Endothelial cell (in vitro differentiated cells): ENCODE measurements around the gene PGM5. TPM values are rescaled to one million over a fixed set of nuclear protein-coding genes. Genes with fewer than 3 reads are reported as not detected.
A peak's percentile ranks its signal among the peaks of the same experiment; 100 is the strongest.

Experiments used
- DNase-seq: peaks from one replicate; pipeline ENCODE4 v3.0.0; 2021; ENCODE audit warnings: low spot score
- H3K27ac Mint-ChIP-seq: one replicate; pipeline ENCODE4 v1.8.0; 2021; ENCODE audit warnings: mixed read lengths, inconsistent platforms; ENCODE audit not compliant: unreplicated experiment
- H3K27me3 Mint-ChIP-seq: one replicate; pipeline ENCODE4 v1.8.0; 2021; ENCODE audit warnings: mild to moderate bottlenecking, moderate library complexity, mixed read lengths, inconsistent platforms; ENCODE audit not compliant: unreplicated experiment
- H3K36me3 Mint-ChIP-seq: one replicate; pipeline ENCODE4 v1.8.0; 2021; ENCODE audit warnings: mild to moderate bottlenecking, low read depth, mixed read lengths, inconsistent platforms; ENCODE audit not compliant: unreplicated experiment
- H3K4me1 Mint-ChIP-seq: one replicate; pipeline ENCODE4 v1.8.0; 2021; ENCODE audit warnings: mild to moderate bottlenecking, mixed read lengths, inconsistent platforms; ENCODE audit not compliant: unreplicated experiment
- H3K4me3 Mint-ChIP-seq: one replicate; pipeline ENCODE4 v1.8.0; 2021; ENCODE audit warnings: mild to moderate bottlenecking, mixed read lengths, inconsistent platforms; ENCODE audit not compliant: unreplicated experiment
- H3K9me3 Mint-ChIP-seq: one replicate; pipeline ENCODE4 v1.8.0; 2021; ENCODE audit warnings: mixed read lengths, inconsistent platforms; ENCODE audit not compliant: unreplicated experiment
- CTCF ChIP-seq: fragments of 200-600 bp; sonication (generic); IDR thresholded peaks from one replicate; pipeline ENCODE4 v1.5.0; 2021; ENCODE audit warnings: antibody characterized with exemption; ENCODE audit not compliant: unreplicated experiment
- total RNA-seq: library from RNA; stranded (reverse); fragmentation: NEBNext Ultra II Directional; extraction: Animal tissue kit (Norgen Biotek cat#: 25700); gene quantifications from one replicate; pipeline ENCODE4 v1.2.1, GENCODE V29; 2021; ENCODE audit not compliant: unreplicated experiment

The PGM5 gene
- total RNA-seq, 1 donor from 2014 or later, result 1.2 TPM

GRCh38 chr9:68555437-68556150 lies 199.2 kb downstream of the PGM5 start:
- H3K27ac Mint-ChIP-seq, result no peak overlapping the region
- H3K9me3 Mint-ChIP-seq, result no peaks in the 10 kb centered on the region
- peaks cover 4% of the 10 kb centered on the region for H3K36me3 Mint-ChIP-seq
- H3K4me1 Mint-ChIP-seq, result no peaks in the 10 kb centered on the region
- no peak for TF ChIP-seq CTCF
- DNase-seq, result no peak
- no peak overlapping the region for H3K4me3 Mint-ChIP-seq
- H3K27me3 Mint-ChIP-seq, result peaks cover 6% of the 10 kb centered on the region

DNA sequence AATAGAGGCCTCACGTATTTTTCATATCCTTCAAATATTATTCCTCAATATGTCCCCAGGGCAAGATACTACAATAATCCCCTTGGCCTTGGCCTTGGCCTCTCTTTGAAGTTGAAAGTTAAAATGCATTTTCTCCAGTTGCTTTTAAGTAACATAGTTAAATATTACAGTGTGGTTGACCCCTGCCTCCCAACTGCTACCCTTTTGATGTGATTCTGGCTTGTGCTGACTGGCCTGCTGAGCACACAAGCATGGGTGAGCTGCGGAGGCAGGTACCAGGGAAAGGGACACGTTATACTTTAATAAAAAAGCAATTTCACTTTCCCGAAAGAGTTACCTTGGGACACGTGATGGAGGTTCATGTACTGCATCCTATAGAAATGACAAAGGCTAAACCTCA lies 202.1 kb downstream of the PGM5 start:
- no peak for TF ChIP-seq CTCF
- H3K36me3 Mint-ChIP-seq, result peaks cover 4% of the 10 kb centered on the region
- no peak overlapping the region for H3K4me3 Mint-ChIP-seq
- H3K27me3 Mint-ChIP-seq, result peaks cover 6% of the 10 kb centered on the region
- H3K27ac Mint-ChIP-seq, result no peak overlapping the region
- H3K4me1 Mint-ChIP-seq, result peaks cover 4% of the 10 kb centered on the region
- H3K9me3 Mint-ChIP-seq, result no peaks in the 10 kb centered on the region
- no peak for DNase-seq

DNA sequence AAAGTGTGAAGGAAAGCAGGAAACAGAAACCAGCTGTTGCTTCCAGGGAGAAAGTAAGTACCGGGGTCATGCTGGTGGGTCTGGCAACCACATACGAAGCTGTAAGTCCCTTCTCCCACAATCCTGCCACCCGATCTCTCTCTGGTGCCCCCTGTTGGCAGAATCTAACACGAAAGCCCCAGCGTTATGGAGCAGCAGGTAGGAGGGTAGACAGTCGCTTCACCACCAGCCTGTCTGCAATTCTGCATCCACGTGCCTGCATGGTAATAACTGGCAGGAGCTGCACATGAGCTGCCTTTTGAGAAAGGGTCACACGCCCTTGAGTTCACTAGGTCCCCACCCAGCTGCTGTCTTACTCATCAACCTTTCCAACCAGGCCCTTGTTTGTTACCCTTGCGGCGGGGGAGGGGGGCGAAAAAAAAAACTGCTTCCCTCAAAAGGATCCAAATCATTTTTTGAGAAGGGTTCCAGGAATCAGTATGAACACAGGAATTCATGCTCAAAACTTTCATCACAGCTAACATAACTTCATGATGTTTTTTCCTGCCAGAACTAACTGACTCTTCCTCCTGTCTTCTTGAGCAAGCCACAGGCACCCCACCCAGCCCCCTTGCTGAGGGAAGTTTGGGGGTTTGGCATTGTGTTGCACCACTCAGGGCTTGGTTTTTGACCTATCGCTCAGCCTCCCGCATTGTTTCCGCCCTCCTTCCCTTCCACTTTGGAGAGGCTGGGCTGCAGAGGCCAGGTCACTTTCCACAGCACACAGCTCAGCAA lies 203.8 kb downstream of the PGM5 start:
- Mint-ChIP-seq H3K36me3 (peaks cover 4% of the 10 kb centered on the region), H3K4me3 (no peak overlapping the region), H3K27ac (no peak overlapping the region), H3K9me3 (no peaks in the 10 kb centered on the region), H3K4me1 (peaks cover 7% of the 10 kb centered on the region), H3K27me3 (peaks cover 6% of the 10 kb centered on the region)
- DNase-seq, result peak; percentile 63
- TF ChIP-seq CTCF, result peak; percentile 56

DNA sequence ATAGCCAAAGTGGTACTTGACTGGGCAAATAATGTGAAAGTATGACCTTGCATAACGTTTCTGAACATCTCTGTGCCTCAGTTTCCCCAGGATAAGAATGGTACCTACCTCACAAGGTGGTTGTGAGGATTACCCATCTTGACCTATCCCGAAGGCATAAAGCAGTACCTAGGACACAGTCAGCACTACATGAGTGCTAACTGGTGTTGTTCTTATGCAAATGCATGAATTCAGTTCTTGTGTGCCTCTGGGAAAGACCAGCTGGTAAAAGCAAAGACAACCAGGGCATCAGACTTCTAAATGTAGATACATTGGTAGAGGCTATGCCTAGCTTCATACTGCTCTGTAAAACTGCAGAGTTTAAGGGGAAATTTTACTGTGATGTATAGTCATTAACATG lies 206.1 kb downstream of the PGM5 start:
- H3K27me3 Mint-ChIP-seq, result peaks cover 2% of the 10 kb centered on the region
- H3K4me3 Mint-ChIP-seq, result no peak overlapping the region
- DNase-seq, result no peak
- TF ChIP-seq CTCF, result no peak
- H3K4me1 Mint-ChIP-seq, result peaks cover 7% of the 10 kb centered on the region
- H3K27ac Mint-ChIP-seq, result no peak overlapping the region
- H3K9me3 Mint-ChIP-seq, result no peaks in the 10 kb centered on the region
- H3K36me3 Mint-ChIP-seq, result no peaks in the 10 kb centered on the region

- H3K9me3 Mint-ChIP-seq, result no peaks in the 10 kb centered on the region
- no peak overlapping the region for H3K27ac Mint-ChIP-seq
- DNase-seq, result no peak
- H3K4me3 Mint-ChIP-seq, result no peak overlapping the region
- H3K27me3 Mint-ChIP-seq, result peaks cover 5% of the 10 kb centered on the region
- peaks cover 11% of the 10 kb centered on the region for H3K4me1 Mint-ChIP-seq
- no peak for TF ChIP-seq CTCF
- no peaks in the 10 kb centered on the region for H3K36me3 Mint-ChIP-seq
Observed at GRCh38 chr9:68567565-68567964, 211.2 kb downstream of the PGM5 start.
